SK-N-SH treated with all-trans-retinoic acid at 6 μM for 48 hours (cell line): ENCODE data around the gene S100G.

Source experiments
- ATAC-seq: fragments of 200-7000 bp; cut with Tn5 transposase; 3 replicates; pipeline ENCODE4 v1.9.1; 2020; ENCODE audit warnings: mild to moderate bottlenecking, moderate library complexity
- ARNTL ChIP-seq: fragments of 450-650 bp; formaldehyde crosslinking; IDR thresholded peaks from 2 replicates; pipeline ENCODE4 v1.5.0; 2020; ENCODE audit warnings: low read depth, mild to moderate bottlenecking, moderate library complexity, borderline replicate concordance
- BACH2 ChIP-seq: fragments of 250-450 bp; sonication (Bioruptor Pico); IDR thresholded peaks from 2 replicates; pipeline ENCODE4 v1.9.0; 2021; ENCODE audit warnings: mild to moderate bottlenecking, borderline replicate concordance
- CREB5 ChIP-seq: fragments of 250-450 bp; sonication (Bioruptor Pico); IDR thresholded peaks from 2 replicates; pipeline ENCODE4 v1.5.1; 2020; ENCODE audit warnings: low read depth, mild to moderate bottlenecking, moderate library complexity
- CSDC2 ChIP-seq: fragments of 250-450 bp; sonication (Bioruptor Pico); IDR thresholded peaks from 2 replicates; pipeline ENCODE4 v1.5.0; 2020; ENCODE audit warnings: mild to moderate bottlenecking, moderate library complexity
- ESRRG ChIP-seq: fragments of 250-450 bp; sonication (Bioruptor Pico); IDR thresholded peaks from 2 replicates; pipeline ENCODE4 v1.6.1; 2021; ENCODE audit warnings: mild to moderate bottlenecking
- GLIS3 ChIP-seq: fragments of 250-450 bp; sonication (Bioruptor Pico); IDR thresholded peaks from 2 replicates; pipeline ENCODE4 v1.5.0; 2020; ENCODE audit warnings: mild to moderate bottlenecking, moderate library complexity
- ISL1 ChIP-seq: fragments of 250-450 bp; sonication (Bioruptor Pico); IDR thresholded peaks from 2 replicates; pipeline ENCODE4 v2.1.2; 2022; ENCODE audit warnings: mild to moderate bottlenecking, moderate library complexity
- OSR1 ChIP-seq: fragments of 250-450 bp; sonication (Bioruptor Pico); IDR thresholded peaks from 2 replicates; pipeline ENCODE4 v1.8.0; 2022; ENCODE audit warnings: moderate library complexity, mild to moderate bottlenecking, inconsistent platforms
- PATZ1 ChIP-seq: fragments of 250-450 bp; sonication (Bioruptor Pico); IDR thresholded peaks from 2 replicates; pipeline ENCODE4 v1.8.0; 2020; ENCODE audit warnings: mild to moderate bottlenecking, moderate library complexity, borderline replicate concordance
- PPARA ChIP-seq: fragments of 250-450 bp; sonication (Bioruptor Pico); IDR thresholded peaks from 2 replicates; pipeline ENCODE4 v1.5.0; 2020; ENCODE audit warnings: mild to moderate bottlenecking, borderline replicate concordance
- RARB ChIP-seq: fragments of 250-450 bp; sonication (Bioruptor Pico); IDR thresholded peaks from 2 replicates; pipeline ENCODE4 v1.8.0; 2021; ENCODE audit warnings: mild to moderate bottlenecking, moderate library complexity
- SNAI2 ChIP-seq: fragments of 250-450 bp; sonication (Bioruptor Pico); IDR thresholded peaks from 2 replicates; pipeline ENCODE4 v1.5.0; 2020; ENCODE audit warnings: mild to moderate bottlenecking, moderate library complexity
- TCF4 ChIP-seq: fragments of 250-450 bp; sonication (Bioruptor Pico); IDR thresholded peaks from 2 replicates; pipeline ENCODE4 v1.8.0; 2021; ENCODE audit warnings: mild to moderate bottlenecking, moderate library complexity, borderline replicate concordance
- TOX ChIP-seq: fragments of 250-450 bp; sonication (Bioruptor Pico); IDR thresholded peaks from 2 replicates; pipeline ENCODE4 v1.8.0; 2021; ENCODE audit warnings: mild to moderate bottlenecking, moderate library complexity, borderline replicate concordance
- ZC3H10 ChIP-seq: fragments of 250-450 bp; sonication (Bioruptor Pico); IDR thresholded peaks from 2 replicates; pipeline ENCODE4 v1.5.1; 2021; ENCODE audit warnings: mild to moderate bottlenecking, moderate library complexity
- ZFP3 ChIP-seq: fragments of 250-450 bp; sonication (Bioruptor Pico); IDR thresholded peaks from 2 replicates; pipeline ENCODE4 v1.5.0; 2020; ENCODE audit warnings: mild to moderate bottlenecking, moderate library complexity
- ZFP30 ChIP-seq: fragments of 450-650 bp; formaldehyde crosslinking; IDR thresholded peaks from 2 replicates; pipeline ENCODE4 v1.5.0; 2022; ENCODE audit warnings: mild to moderate bottlenecking, moderate library complexity
- ZNF565 ChIP-seq: fragments of 450-650 bp; formaldehyde crosslinking; conservative IDR thresholded peaks from 2 replicates; pipeline ENCODE4 v1.5.0; 2020; ENCODE audit warnings: low read depth, mild to moderate bottlenecking, moderate library complexity
- ZNF8 ChIP-seq: fragments of 450-650 bp; formaldehyde crosslinking; IDR thresholded peaks from 2 replicates; pipeline ENCODE4 v1.5.0; 2020; ENCODE audit warnings: mild to moderate bottlenecking, moderate library complexity
- TF ChIP-seq, protein P1 (sequence below): fragments of 250-450 bp; sonication (Bioruptor Pico); IDR thresholded peaks from 2 replicates; pipeline ENCODE4 v1.5.1; 2021; ENCODE audit warnings: mild to moderate bottlenecking, moderate library complexity
- TF ChIP-seq, protein P2 (sequence below): fragments of 250-450 bp; sonication (Bioruptor Pico); IDR thresholded peaks from 2 replicates; pipeline ENCODE4 v1.5.0; 2020; ENCODE audit warnings: mild to moderate bottlenecking, moderate library complexity
- TF ChIP-seq, protein P3 (sequence below): fragments of 250-450 bp; sonication (Bioruptor Pico); IDR thresholded peaks from 2 replicates; pipeline ENCODE4 v1.8.0; 2021; ENCODE audit warnings: low read depth, mild to moderate bottlenecking, moderate library complexity, borderline replicate concordance

Gene S100G

GRCh38 chrX:16699389-16699788 lies 49.4 kb downstream of the S100G start:
- no peak for ATAC-seq
- TF ChIP-seq PPARA (CRISPR knock-in tag) (no peak), SNAI2 (no peak), ARNTL (CRISPR knock-in tag) (no peak), ESRRG (CRISPR knock-in tag) (no peak), RARB (CRISPR knock-in tag) (no peak), OSR1 (no peak), TOX (CRISPR knock-in tag) (no peak), ZFP3 (CRISPR knock-in tag) (no peak), CSDC2 (CRISPR knock-in tag) (no peak), ZNF8 (CRISPR knock-in tag) (no peak), BACH2 (CRISPR knock-in tag) (no peak), ZC3H10 (CRISPR knock-in tag) (no peak), GLIS3 (no peak), ZFP30 (no peak), PATZ1 (CRISPR knock-in tag) (no peak), ZNF565 (no peak), TCF4 (no peak)
- TF ChIP-seq, protein P1, sequence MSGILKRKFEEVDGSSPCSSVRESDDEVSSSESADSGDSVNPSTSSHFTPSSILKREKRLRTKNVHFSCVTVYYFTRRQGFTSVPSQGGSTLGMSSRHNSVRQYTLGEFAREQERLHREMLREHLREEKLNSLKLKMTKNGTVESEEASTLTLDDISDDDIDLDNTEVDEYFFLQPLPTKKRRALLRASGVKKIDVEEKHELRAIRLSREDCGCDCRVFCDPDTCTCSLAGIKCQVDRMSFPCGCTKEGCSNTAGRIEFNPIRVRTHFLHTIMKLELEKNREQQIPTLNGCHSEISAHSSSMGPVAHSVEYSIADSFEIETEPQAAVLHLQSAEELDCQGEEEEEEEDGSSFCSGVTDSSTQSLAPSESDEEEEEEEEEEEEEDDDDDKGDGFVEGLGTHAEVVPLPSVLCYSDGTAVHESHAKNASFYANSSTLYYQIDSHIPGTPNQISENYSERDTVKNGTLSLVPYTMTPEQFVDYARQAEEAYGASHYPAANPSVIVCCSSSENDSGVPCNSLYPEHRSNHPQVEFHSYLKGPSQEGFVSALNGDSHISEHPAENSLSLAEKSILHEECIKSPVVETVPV (CRISPR knock-in tag), result no peak
- TF ChIP-seq, protein P2, sequence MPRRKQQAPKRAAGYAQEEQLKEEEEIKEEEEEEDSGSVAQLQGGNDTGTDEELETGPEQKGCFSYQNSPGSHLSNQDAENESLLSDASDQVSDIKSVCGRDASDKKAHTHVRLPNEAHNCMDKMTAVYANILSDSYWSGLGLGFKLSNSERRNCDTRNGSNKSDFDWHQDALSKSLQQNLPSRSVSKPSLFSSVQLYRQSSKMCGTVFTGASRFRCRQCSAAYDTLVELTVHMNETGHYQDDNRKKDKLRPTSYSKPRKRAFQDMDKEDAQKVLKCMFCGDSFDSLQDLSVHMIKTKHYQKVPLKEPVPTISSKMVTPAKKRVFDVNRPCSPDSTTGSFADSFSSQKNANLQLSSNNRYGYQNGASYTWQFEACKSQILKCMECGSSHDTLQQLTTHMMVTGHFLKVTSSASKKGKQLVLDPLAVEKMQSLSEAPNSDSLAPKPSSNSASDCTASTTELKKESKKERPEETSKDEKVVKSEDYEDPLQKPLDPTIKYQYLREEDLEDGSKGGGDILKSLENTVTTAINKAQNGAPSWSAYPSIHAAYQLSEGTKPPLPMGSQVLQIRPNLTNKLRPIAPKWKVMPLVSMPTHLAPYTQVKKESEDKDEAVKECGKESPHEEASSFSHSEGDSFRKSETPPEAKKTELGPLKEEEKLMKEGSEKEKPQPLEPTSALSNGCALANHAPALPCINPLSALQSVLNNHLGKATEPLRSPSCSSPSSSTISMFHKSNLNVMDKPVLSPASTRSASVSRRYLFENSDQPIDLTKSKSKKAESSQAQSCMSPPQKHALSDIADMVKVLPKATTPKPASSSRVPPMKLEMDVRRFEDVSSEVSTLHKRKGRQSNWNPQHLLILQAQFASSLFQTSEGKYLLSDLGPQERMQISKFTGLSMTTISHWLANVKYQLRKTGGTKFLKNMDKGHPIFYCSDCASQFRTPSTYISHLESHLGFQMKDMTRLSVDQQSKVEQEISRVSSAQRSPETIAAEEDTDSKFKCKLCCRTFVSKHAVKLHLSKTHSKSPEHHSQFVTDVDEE (CRISPR knock-in tag), result no peak

DNA sequence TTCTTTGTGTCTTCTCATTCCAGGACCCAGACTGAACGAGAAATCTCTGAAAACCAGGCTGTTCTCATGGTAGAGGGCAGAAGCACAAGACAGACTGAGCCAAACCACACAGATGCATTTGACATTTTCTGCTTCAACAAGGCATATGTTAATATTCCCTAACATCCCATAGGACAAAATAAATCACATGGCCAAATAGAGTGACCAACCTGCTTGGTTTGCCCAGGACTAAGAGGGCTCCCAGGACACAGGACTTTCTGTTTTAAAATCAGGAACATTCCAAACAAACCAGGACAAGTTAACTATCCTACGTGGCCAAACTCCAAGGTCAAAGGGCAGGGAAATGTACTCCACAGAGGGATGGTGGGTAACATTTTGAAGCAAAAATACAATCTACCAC lies 50.8 kb downstream of the S100G start:
- ATAC-seq, result no peak
- TF ChIP-seq PATZ1 (CRISPR knock-in tag) (no peak), ZFP30 (no peak), ZFP3 (CRISPR knock-in tag) (no peak), CREB5 (CRISPR knock-in tag) (no peak), OSR1 (no peak), RARB (CRISPR knock-in tag) (no peak), PPARA (CRISPR knock-in tag) (no peak), ESRRG (CRISPR knock-in tag) (no peak), ISL1 (CRISPR knock-in tag) (no peak), BACH2 (CRISPR knock-in tag) (no peak), ZNF8 (CRISPR knock-in tag) (no peak), CSDC2 (CRISPR knock-in tag) (no peak)
- TF ChIP-seq, protein P3, sequence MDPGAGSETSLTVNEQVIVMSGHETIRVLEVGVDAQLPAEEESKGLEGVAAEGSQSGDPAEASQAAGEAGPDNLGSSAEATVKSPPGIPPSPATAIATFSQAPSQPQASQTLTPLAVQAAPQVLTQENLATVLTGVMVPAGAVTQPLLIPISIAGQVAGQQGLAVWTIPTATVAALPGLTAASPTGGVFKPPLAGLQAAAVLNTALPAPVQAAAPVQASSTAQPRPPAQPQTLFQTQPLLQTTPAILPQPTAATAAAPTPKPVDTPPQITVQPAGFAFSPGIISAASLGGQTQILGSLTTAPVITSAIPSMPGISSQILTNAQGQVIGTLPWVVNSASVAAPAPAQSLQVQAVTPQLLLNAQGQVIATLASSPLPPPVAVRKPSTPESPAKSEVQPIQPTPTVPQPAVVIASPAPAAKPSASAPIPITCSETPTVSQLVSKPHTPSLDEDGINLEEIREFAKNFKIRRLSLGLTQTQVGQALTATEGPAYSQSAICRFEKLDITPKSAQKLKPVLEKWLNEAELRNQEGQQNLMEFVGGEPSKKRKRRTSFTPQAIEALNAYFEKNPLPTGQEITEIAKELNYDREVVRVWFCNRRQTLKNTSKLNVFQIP (CRISPR knock-in tag), result no peak
- TF ChIP-seq, protein P1 (CRISPR knock-in tag), result no peak
